GM12878 (cell line): Measurements from ENCODE around the gene THUMPD3. TPM values are rescaled to one million over a fixed set of nuclear protein-coding genes. Genes with fewer than 3 reads are reported as not detected.

Source experiments
- ATAC-seq: fragments of 200-7000 bp; cut with Tn5 transposase; 3 replicates; pipeline ENCODE4 v1.9.1; 2020; ENCODE audit warnings: mild to moderate bottlenecking, moderate library complexity
- BruUV-seq: library from RNA; stranded (reverse); fragments of 400-500 nt; replicated peaks from 2 replicates; lab custom pipeline; 2021; lab: Mats Ljungman, UMichigan
- CTCF ChIA-PET: fragments of 300-600 bp; sonication (Branson Sonifier 250); formaldehyde crosslinking; extraction: SDS; loops from one replicate; lab custom pipeline; 2021; ENCODE audit warnings: inconsistent platforms; lab: Yijun Ruan, JAX
- POLR2A ChIA-PET: fragments of 350-600 bp; formaldehyde crosslinking; extraction: SDS; loops from one replicate; lab custom pipeline; 2021; ENCODE audit warnings: inconsistent platforms; lab: Charles Lee
- RAD21 ChIA-PET: fragments of 300-600 bp; sonication (Branson Sonifier 250); formaldehyde crosslinking; loops from one replicate; lab custom pipeline; 2023; ENCODE audit warnings: antibody characterized with exemption; ENCODE audit not compliant: unreplicated experiment; lab: Charles Lee
- SMC1A ChIA-PET: fragments of 300-600 bp; sonication (Branson Sonifier 250); formaldehyde crosslinking; loops from one replicate; lab custom pipeline; 2023; ENCODE audit not compliant: unreplicated experiment, uncharacterized antibody; lab: Charles Lee
- DNase-seq: peaks from one replicate; pipeline ENCODE4 v3.0.0-alpha.2; 2011; ENCODE audit warnings: low read depth, low spot score
- FAIRE-seq: peaks from 3 replicates; lab custom pipeline; 2011; peaks lifted over from hg19 to GRCh38; lab: Jason Lieb, UNC
- H2AFZ ChIP-seq: 2 replicates; pipeline ENCODE4 v1.6.0; 2011; ENCODE audit warnings: low read depth, low read length, control low read depth; ENCODE audit not compliant: control insufficient read depth
- H3K27ac ChIP-seq: 2 replicates; pipeline ENCODE4 v1.5.1; 2011; ENCODE audit warnings: control low read depth; ENCODE audit not compliant: control insufficient read depth, insufficient read depth
- H3K27me3 ChIP-seq, 2 experiments: replicated peaks in 1 of 2; 2 replicates each; pipeline versions ENCODE4 v1.6.0 to v1.6.1; 2011; ENCODE audit warnings: low read length in 1 of 2; ENCODE audit not compliant: control insufficient read depth in 2 of 2, insufficient read depth in 2 of 2
- H3K36me3 ChIP-seq, 2 experiments: 2 replicates each; pipeline ENCODE4 v1.5.1; 2011; ENCODE audit warnings: low read length in 1 of 2; ENCODE audit not compliant: control insufficient read depth in 2 of 2, insufficient read depth in 2 of 2
- H3K4me1 ChIP-seq: 2 replicates; pipeline ENCODE4 v1.6.1; 2011; ENCODE audit warnings: mild to moderate bottlenecking, low read length, moderate library complexity, mixed read lengths; ENCODE audit not compliant: control insufficient read depth, insufficient read depth
- H3K4me2 ChIP-seq: 2 replicates; pipeline ENCODE4 v1.6.0; 2011; ENCODE audit warnings: control low read depth; ENCODE audit not compliant: control insufficient read depth, insufficient read depth
- H3K4me3 ChIP-seq: fragments of 200-600 bp; sonication (generic); 2 replicates; pipeline ENCODE4 v1.5.1; 2016
- H3K79me2 ChIP-seq: 2 replicates; pipeline ENCODE4 v1.6.0; 2011; ENCODE audit warnings: low read length; ENCODE audit not compliant: control insufficient read depth, insufficient read depth
- H3K9ac ChIP-seq: 2 replicates; pipeline ENCODE4 v1.8.0; 2011; ENCODE audit warnings: low read length, control low read depth, mixed read lengths; ENCODE audit not compliant: control insufficient read depth, insufficient read depth
- H3K9me3 ChIP-seq: replicated peaks from 3 replicates; pipeline ENCODE4 v1.5.1; 2011; ENCODE audit warnings: mild to moderate bottlenecking, low read length; ENCODE audit not compliant: control insufficient read depth, insufficient read depth
- H4K20me1 ChIP-seq: 2 replicates; pipeline ENCODE4 v1.6.0; 2011; ENCODE audit not compliant: control insufficient read depth, insufficient read depth
- CBFB ChIP-seq: IDR thresholded peaks from 2 replicates; pipeline ENCODE4 v1.6.1; 2016; ENCODE audit warnings: antibody characterized with exemption, low read depth
- EP300 ChIP-seq, 2 experiments: fragments of 150-350 bp in 1 of 2; IDR thresholded peaks; 2 replicates each; pipeline ENCODE4 v1.6.1; 2011 to 2012; ENCODE audit warnings: low read depth in 2 of 2, low read length in 2 of 2, borderline replicate concordance in 1 of 2, improper control_type of control experiment in 1 of 2, inconsistent platforms in 1 of 2; ENCODE audit not compliant: control insufficient read depth in 1 of 2
- HSF1 ChIP-seq: fragments of 150-350 bp; IDR thresholded peaks from 2 replicates; pipeline ENCODE4 v1.6.1; 2014; ENCODE audit warnings: mild to moderate bottlenecking, low read depth, low read length
- MEF2A ChIP-seq: IDR thresholded peaks from 2 replicates; pipeline ENCODE4 v1.6.1; 2011; ENCODE audit warnings: low read depth, mild to moderate bottlenecking, low read length, moderate library complexity; ENCODE audit not compliant: insufficient read depth
- MYC ChIP-seq: IDR thresholded peaks from 2 replicates; pipeline ENCODE4 v1.6.1; 2011; ENCODE audit warnings: mild to moderate bottlenecking, low read length, moderate library complexity, inconsistent platforms; ENCODE audit not compliant: insufficient read depth, insufficient replicate concordance, insufficient read length, severe bottlenecking
- NFXL1 ChIP-seq: fragments of 450-650 bp; IDR thresholded peaks from 2 replicates; pipeline ENCODE4 v1.6.1; 2017; ENCODE audit warnings: antibody characterized with exemption, mild to moderate bottlenecking, borderline replicate concordance
- NFYA ChIP-seq: IDR thresholded peaks from 2 replicates; pipeline ENCODE4 v1.6.1; 2011; ENCODE audit warnings: low read depth, mild to moderate bottlenecking, low read length, improper control_type of control experiment, borderline replicate concordance
- POLR2AphosphoS2 ChIP-seq: IDR thresholded peaks from 2 replicates; pipeline ENCODE4 v1.6.1; 2011; ENCODE audit warnings: low read depth, mild to moderate bottlenecking, low read length, improper control_type of control experiment, moderate library complexity
- RCOR1 ChIP-seq: conservative IDR thresholded peaks from 2 replicates; pipeline ENCODE4 v1.6.1; 2012; ENCODE audit warnings: low read depth, low read length, improper control_type of control experiment
- ZBTB40 ChIP-seq: fragments of 450-650 bp; IDR thresholded peaks from 2 replicates; pipeline ENCODE4 v1.6.1; 2016; ENCODE audit warnings: mild to moderate bottlenecking, moderate library complexity, borderline replicate concordance
- WGBS: methylation state at CpG from one replicate; pipeline ENCODE4 v1.1.6; 2016; ENCODE audit warnings: low lambda C conversion rate; ENCODE audit not compliant: insufficient replicate concordance, insufficient coverage; ENCODE audit errors: missing lambda C conversion rate; 5-methylcytosine and 5-hydroxymethylcytosine counted together
- in situ Hi-C: fragments of 300-500 bp; cut with MboI; formaldehyde crosslinking; loops from 9 replicates; pipeline ENCODE4 v1.14.3; 2018; ENCODE audit warnings: mixed read lengths
- intact Hi-C: fragments of 100-400 bp; cut with micrococcal nuclease; formaldehyde crosslinking; loops from one replicate; pipeline ENCODE4 v1.14.2; 2022; ENCODE audit not compliant: unreplicated experiment
- polyA plus RNA-seq, 11 experiments: library from polyadenylated mRNA; depleted of rRNA in 4 of 11; unstranded in 6 of 11; stranded (reverse) in 5 of 11; fragments of >200 nt; fragmentation: Nextera tagmentation in 4 of 11; fragmentation: Illumina TruSeq in 1 of 11; extraction: Ambion mirVana in 4 of 11; extraction: Trizol in 1 of 11; gene quantifications; 1 replicate in 1 of 11; 2 replicates in 10 of 11; pipeline versions ENCODE4 v1.2.1 to v1.2.3, GENCODE V29; 2011 to 2016; ENCODE audit warnings: inconsistent platforms in 2 of 11, missing spikeins in 2 of 11, low read depth in 1 of 11
- total RNA-seq, 4 experiments: library from RNA; depleted of rRNA in 3 of 4; stranded (reverse); fragments of >200 nt in 3 of 4; fragmentation: Illumina TruSeq in 1 of 4; extraction: Trizol in 1 of 4; gene quantifications; 2 replicates each; pipeline versions ENCODE4 v1.2.1 to v1.2.3, GENCODE V29; 2013 to 2021

THUMPD3 gene
- total and polyA plus RNA-seq, 10 of the 15 experiments (the other 5 are each of a cell fraction or from before 2014, with no cell fraction given), result 28.7 to 47.4 (median 41.8) TPM

GRCh38 chr3:9330166-9330703 lies 32.6 kb upstream of the THUMPD3 start:
- H2AFZ ChIP-seq, result no peak overlapping the region
- POLR2A ChIA-PET, result no interaction called here
- H3K4me2 ChIP-seq, result no peak overlapping the region
- no peaks in the 10 kb centered on the region for H3K27me3 ChIP-seq
- in situ Hi-C loops, result no loop called here
- SMC1A ChIA-PET, result no interaction called here
- no peaks in the 10 kb centered on the region for H3K4me1 ChIP-seq
- H3K9ac ChIP-seq, result no peak overlapping the region
- no TSS peak for BruUV-seq
- H3K4me3 ChIP-seq, result no peak overlapping the region
- H3K27ac ChIP-seq, result no peak overlapping the region
- no peaks in the 10 kb centered on the region for H4K20me1 ChIP-seq
- RAD21 ChIA-PET, result no interaction called here
- TF ChIP-seq MEF2A (no peak), POLR2AphosphoS2 (no peak), MYC (no peak)
- no peak for FAIRE-seq
- intact Hi-C loops, result no loop called here
- WGBS, result 38% methylated on average over 7 of the region's 7 CpGs
- no peaks in the 10 kb centered on the region; the same call in 1 of the 3 replicates for H3K9me3 ChIP-seq
- no peak for ATAC-seq
- CTCF ChIA-PET, result interaction anchor here (0.8 to 1.2 kb wide), 2 partner anchors 8 to 23 kb away, joined by 3 to 6 read pairs; no protein-coding TSS in a partner anchor
- H3K79me2 ChIP-seq, result no peaks in the 10 kb centered on the region
- DNase-seq, result no peak
- H3K36me3 ChIP-seq, result no peaks in the 10 kb centered on the region

GRCh38 chr3:9331171-9331570 lies 31.7 kb upstream of the THUMPD3 start:
- Histone ChIP-seq H3K9me3 (no peaks in the 10 kb centered on the region; the same call in 1 of the 3 replicates), H3K79me2 (no peaks in the 10 kb centered on the region), H3K27me3 (no peaks in the 10 kb centered on the region), H3K4me3 (no peak overlapping the region), H3K4me2 (no peak overlapping the region), H3K27ac (no peak overlapping the region), H3K9ac (no peak overlapping the region), H3K36me3 (no peaks in the 10 kb centered on the region), H2AFZ (no peak overlapping the region), H4K20me1 (no peaks in the 10 kb centered on the region), H3K4me1 (no peaks in the 10 kb centered on the region)
- ChIA-PET RAD21 (no interaction called here), SMC1A (interaction anchor here (0.6 to 1.0 kb wide), 2 partner anchors 111 to 636 kb away, joined by 3 read pairs; no protein-coding TSS in a partner anchor), POLR2A (no interaction called here), CTCF (interaction anchor here (1.2 kb wide), 1 partner anchor 22 kb away, joined by 3 read pairs; no protein-coding TSS in a partner anchor)
- FAIRE-seq (no peak), ATAC-seq (no peak), DNase-seq (no peak)
- WGBS, result 17% methylated on average over 2 of the region's 2 CpGs
- BruUV-seq, result no TSS peak
- in situ Hi-C loops (no loop called here), intact Hi-C loops (no loop called here)
- no peak for TF ChIP-seq HSF1
- TF ChIP-seq ZBTB40, result no peak
- TF ChIP-seq NFXL1, result no peak
- no peak for TF ChIP-seq EP300 (IDR thresholded peaks at IDR 0.05; ENCODE audit: borderline replicate concordance in 1 of 2, control insufficient read depth in 1 of 2, low read depth in 2 of 2, low read length in 2 of 2)
- TF ChIP-seq NFYA, result no peak
- TF ChIP-seq CBFB, result no peak
- TF ChIP-seq RCOR1, result no peak
